ENCODE data around the gene DENND5B. TPM values are rescaled to one million over a fixed set of nuclear protein-coding genes. Genes with fewer than 3 reads are reported as not detected.

Gene DENND5B
- total and polyA plus RNA-seq, 10 donors, result 4.5 to 42.5 (median 24.6) TPM

DNA sequence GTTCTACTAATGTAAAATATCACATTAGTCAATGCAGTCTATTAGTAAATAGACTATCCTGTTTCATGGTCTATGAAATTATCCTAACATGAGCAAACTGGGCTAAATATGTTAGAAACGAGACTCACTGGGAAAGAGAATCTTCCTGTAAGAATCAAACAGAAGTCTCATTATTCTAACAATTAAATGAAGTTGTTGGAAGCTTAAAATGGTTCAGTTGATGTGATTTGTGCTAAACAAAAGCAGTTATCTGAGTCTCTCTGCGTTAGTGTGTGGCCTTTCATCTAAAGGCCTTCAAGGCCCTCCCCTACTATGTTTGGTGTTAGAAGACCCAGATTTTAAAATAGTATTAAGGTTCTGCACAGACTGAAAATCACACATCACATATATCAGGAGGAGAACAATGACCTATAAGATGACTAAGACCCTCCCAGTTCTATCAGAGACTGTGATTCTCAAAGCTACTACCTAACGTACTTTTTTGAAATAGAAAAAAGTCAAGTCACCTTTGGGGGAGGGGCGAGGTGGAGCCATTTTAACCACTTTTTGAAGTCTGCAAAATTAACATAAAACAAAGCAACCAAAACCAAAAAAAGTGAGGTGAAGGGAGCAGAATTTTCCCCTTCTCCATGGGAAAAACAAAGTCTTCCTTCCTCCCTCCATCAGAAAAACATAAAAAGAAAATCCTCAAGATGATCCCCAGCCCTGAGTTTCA, 82.3 kb downstream of the DENND5B start:
- DNase-seq, result no peak
- Histone ChIP-seq H3K27ac (no peak overlapping the region), H3K9me3 (peaks cover 0 to 16% (median 14%) of the 10 kb centered on the region in 8 donors), H3K36me3 (no peaks in the 10 kb centered on the region), H3K4me3 (no peak overlapping the region), H3K4me1 (peaks cover 0 to 3% (median 1%) of the 10 kb centered on the region in 6 donors), H3K27me3 (replicated peaks in 1 of 7) (no peaks in the 10 kb centered on the region)
- WGBS, 5 donors, result 80 to 83% (median 81%) methylated on average over 4 of the region's 4 CpGs
- intact Hi-C loops (cut with DNase I; ENCODE audit: low total_unique reads), result no loop called here
- no peak for TF ChIP-seq POLR2AphosphoS5 (IDR thresholded peaks at IDR 0.05)
- TF ChIP-seq, protein P1, sequence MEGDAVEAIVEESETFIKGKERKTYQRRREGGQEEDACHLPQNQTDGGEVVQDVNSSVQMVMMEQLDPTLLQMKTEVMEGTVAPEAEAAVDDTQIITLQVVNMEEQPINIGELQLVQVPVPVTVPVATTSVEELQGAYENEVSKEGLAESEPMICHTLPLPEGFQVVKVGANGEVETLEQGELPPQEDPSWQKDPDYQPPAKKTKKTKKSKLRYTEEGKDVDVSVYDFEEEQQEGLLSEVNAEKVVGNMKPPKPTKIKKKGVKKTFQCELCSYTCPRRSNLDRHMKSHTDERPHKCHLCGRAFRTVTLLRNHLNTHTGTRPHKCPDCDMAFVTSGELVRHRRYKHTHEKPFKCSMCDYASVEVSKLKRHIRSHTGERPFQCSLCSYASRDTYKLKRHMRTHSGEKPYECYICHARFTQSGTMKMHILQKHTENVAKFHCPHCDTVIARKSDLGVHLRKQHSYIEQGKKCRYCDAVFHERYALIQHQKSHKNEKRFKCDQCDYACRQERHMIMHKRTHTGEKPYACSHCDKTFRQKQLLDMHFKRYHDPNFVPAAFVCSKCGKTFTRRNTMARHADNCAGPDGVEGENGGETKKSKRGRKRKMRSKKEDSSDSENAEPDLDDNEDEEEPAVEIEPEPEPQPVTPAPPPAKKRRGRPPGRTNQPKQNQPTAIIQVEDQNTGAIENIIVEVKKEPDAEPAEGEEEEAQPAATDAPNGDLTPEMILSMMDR (IDR thresholded peaks at IDR 0.05 in 8 of 11, conservative IDR thresholded peaks at IDR 0.05 in 3 of 11), result no peak
- no peak for TF ChIP-seq POLR2A (IDR thresholded peaks at IDR 0.05)

DNA sequence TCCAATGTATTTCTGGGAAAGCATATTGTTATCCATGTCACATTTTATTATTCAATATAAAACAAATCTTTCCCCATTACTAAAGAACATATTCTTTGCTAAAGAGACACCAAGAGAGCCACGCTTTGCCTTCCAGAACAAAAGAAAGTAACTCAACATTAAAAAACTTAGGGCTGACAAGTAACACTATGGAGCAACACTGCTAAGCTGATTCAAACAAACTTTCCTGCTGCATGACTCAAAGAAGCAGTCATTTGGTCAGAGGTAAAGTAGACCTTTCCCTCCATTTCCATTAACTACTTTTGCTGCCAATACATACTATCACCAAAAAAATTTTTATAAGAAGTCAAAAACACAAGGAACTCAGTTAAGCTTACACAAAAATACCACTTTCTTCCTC, 83.0 kb downstream of the DENND5B start:
- peaks cover 0 to 16% (median 14%) of the 10 kb centered on the region in 8 donors for H3K9me3 ChIP-seq
- intact Hi-C loops (cut with DNase I; ENCODE audit: low total_unique reads), result no loop called here
- no peak overlapping the region for H3K27ac ChIP-seq
- 88 to 95% (median 90%) methylated on average over 1 of the region's 1 CpG for WGBS, 5 donors
- H3K4me3 ChIP-seq, result no peak overlapping the region
- TF ChIP-seq, protein P1 (IDR thresholded peaks at IDR 0.05 in 8 of 11, conservative IDR thresholded peaks at IDR 0.05 in 3 of 11), result no peak
- no peak for TF ChIP-seq POLR2AphosphoS5 (IDR thresholded peaks at IDR 0.05)
- no peak for TF ChIP-seq POLR2A (IDR thresholded peaks at IDR 0.05)
- no peaks in the 10 kb centered on the region for H3K36me3 ChIP-seq
- H3K4me1 ChIP-seq, result peaks cover 0 to 3% (median 1%) of the 10 kb centered on the region in 6 donors
- no peaks in the 10 kb centered on the region for H3K27me3 ChIP-seq (replicated peaks in 1 of 7)
- DNase-seq, result no peak

DNA sequence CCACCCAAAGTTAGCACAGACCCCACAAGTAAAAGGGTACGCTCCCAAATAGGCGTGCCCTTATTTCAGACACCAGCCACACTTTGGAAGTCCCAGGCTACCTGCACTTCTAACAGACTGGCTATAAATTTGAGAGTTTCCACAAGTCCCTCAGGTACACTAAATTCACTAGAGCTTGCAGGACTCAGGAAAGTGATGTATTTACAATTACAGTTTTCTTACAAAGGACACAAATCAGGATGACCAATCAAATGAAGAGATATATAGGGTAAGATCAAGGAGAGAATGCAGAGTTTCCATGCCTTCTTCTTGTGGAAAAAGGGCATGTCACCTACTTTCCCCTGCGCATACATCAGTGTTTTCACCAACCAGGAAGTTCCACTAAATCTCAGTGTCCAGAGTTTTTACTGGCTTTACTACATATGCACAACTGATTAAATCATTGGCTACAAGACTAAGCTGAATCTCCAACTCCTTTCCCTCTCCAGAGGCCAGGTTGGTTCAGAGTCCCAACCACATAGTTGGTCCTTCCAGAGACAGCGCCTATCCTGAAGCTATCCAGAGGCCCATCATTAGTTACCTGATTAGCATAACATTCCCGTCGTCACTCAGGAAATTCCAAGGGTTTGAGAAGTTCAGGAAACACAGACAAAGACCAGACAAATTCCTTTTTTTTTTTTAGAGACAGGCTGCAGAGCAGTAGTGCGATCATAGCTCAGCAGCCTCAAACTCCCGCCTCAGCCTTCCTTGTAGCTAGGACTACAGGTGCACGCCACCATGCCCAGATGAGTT, 84.2 kb downstream of the DENND5B start:
- 84 to 92% (median 88%) methylated on average over 9 of the region's 9 CpGs for WGBS, 5 donors
- DNase-seq, result no peak
- H3K27ac ChIP-seq, result no peak overlapping the region
- no peak for TF ChIP-seq POLR2AphosphoS5 (IDR thresholded peaks at IDR 0.05)
- TF ChIP-seq, protein P1 (IDR thresholded peaks at IDR 0.05 in 8 of 11, conservative IDR thresholded peaks at IDR 0.05 in 3 of 11), result no peak
- TF ChIP-seq POLR2A (IDR thresholded peaks at IDR 0.05), result no peak
- intact Hi-C loops (cut with DNase I; ENCODE audit: low total_unique reads), result no loop called here
- no peaks in the 10 kb centered on the region for H3K27me3 ChIP-seq (replicated peaks in 1 of 7)
- no peaks in the 10 kb centered on the region for H3K36me3 ChIP-seq
- peaks cover 0 to 16% (median 14%) of the 10 kb centered on the region in 8 donors for H3K9me3 ChIP-seq
- peaks cover 0 to 3% (median 1%) of the 10 kb centered on the region in 6 donors for H3K4me1 ChIP-seq
- no peak overlapping the region for H3K4me3 ChIP-seq
